HEK293 (cell line): ENCODE measurements around the gene AGPAT4.

Experiments
- CTCF ChIA-PET: fragments of 350-600 bp; formaldehyde crosslinking; extraction: SDS; loops from one replicate; lab custom pipeline; 2021; ENCODE audit warnings: antibody characterized with exemption; lab: Yijun Ruan, JAX
- POLR2A ChIA-PET: fragments of 300-600 bp; formaldehyde crosslinking; extraction: SDS; loops from one replicate; lab custom pipeline; 2020; ENCODE audit warnings: antibody characterized with exemption, inconsistent platforms; lab: Yijun Ruan, JAX
- H3K27ac ChIP-seq: fragments of 200-500 bp; sonication (Bioruptor generic); 2 replicates; pipeline ENCODE4 v1.5.1; 2014; ENCODE audit warnings: low read depth, low read length, control low read depth, inconsistent platforms; ENCODE audit errors: extremely low read depth
- H3K36me3 ChIP-seq, 2 experiments: fragments of 200-500 bp in 1 of 2; sonication (Bioruptor generic) in 1 of 2; 1 replicate in 1 of 2; 2 replicates in 1 of 2; pipeline ENCODE4 v1.5.1; 2014 to 2017; ENCODE audit warnings: inconsistent platforms in 2 of 2, low read length in 2 of 2; ENCODE audit not compliant: control insufficient read depth in 2 of 2, insufficient read depth in 1 of 2
- H3K4me1 ChIP-seq: fragments of 200-500 bp; sonication (Bioruptor generic); 2 replicates; pipeline ENCODE4 v1.5.1; 2014; ENCODE audit warnings: mild to moderate bottlenecking, low read length, inconsistent platforms; ENCODE audit not compliant: control insufficient read depth, insufficient read depth
- H3K4me3 ChIP-seq: 2 replicates; pipeline ENCODE4 v1.5.1; 2011; ENCODE audit warnings: low read depth, mild to moderate bottlenecking, control low read depth, low read length, moderate library complexity
- H3K9me3 ChIP-seq: fragments of 200-500 bp; sonication (Bioruptor generic); 2 replicates; pipeline ENCODE4 v1.5.1; 2014; ENCODE audit warnings: low read depth, low read length, inconsistent platforms; ENCODE audit not compliant: control insufficient read depth, insufficient read depth
- ELK4 ChIP-seq: IDR thresholded peaks from 2 replicates; pipeline ENCODE4 v1.6.1; 2011; ENCODE audit warnings: mild to moderate bottlenecking, low read depth, low read length, borderline replicate concordance
- GLIS2 ChIP-seq: fragments of 450-650 bp; formaldehyde crosslinking; IDR thresholded peaks from 2 replicates; pipeline ENCODE4 v1.5.1; 2016; ENCODE audit warnings: missing biosample characterization, missing genetic modification characterization
- PATZ1 ChIP-seq: fragments of 450-650 bp; formaldehyde crosslinking; IDR thresholded peaks from 2 replicates; pipeline ENCODE4 v1.5.1; 2016; ENCODE audit warnings: missing biosample characterization, missing genetic modification characterization
- RBAK ChIP-seq: fragments of 450-650 bp; formaldehyde crosslinking; IDR thresholded peaks from 2 replicates; pipeline ENCODE4 v1.5.1; 2016; ENCODE audit warnings: missing biosample characterization, missing genetic modification characterization
- WT1 ChIP-seq: fragments of 450-650 bp; formaldehyde crosslinking; IDR thresholded peaks from 2 replicates; pipeline ENCODE4 v1.5.1; 2016; ENCODE audit warnings: missing biosample characterization, missing genetic modification characterization
- ZBTB20 ChIP-seq: fragments of 450-650 bp; formaldehyde crosslinking; IDR thresholded peaks from 2 replicates; pipeline ENCODE4 v1.5.1; 2016; ENCODE audit warnings: missing biosample characterization, missing genetic modification characterization
- ZEB2 ChIP-seq: fragments of 450-650 bp; formaldehyde crosslinking; IDR thresholded peaks from 2 replicates; pipeline ENCODE4 v1.5.1; 2016; ENCODE audit warnings: missing biosample characterization, missing genetic modification characterization
- ZFP37 ChIP-seq: fragments of 450-650 bp; formaldehyde crosslinking; IDR thresholded peaks from 2 replicates; pipeline ENCODE4 v1.5.1; 2016; ENCODE audit warnings: missing biosample characterization, missing genetic modification characterization
- ZFP69B ChIP-seq: fragments of 450-650 bp; formaldehyde crosslinking; IDR thresholded peaks from 2 replicates; pipeline ENCODE4 v1.5.1; 2016; ENCODE audit warnings: missing biosample characterization, missing genetic modification characterization
- ZIC2 ChIP-seq: fragments of 450-650 bp; formaldehyde crosslinking; IDR thresholded peaks from 2 replicates; pipeline ENCODE4 v1.5.1; 2016; ENCODE audit warnings: missing biosample characterization, missing genetic modification characterization
- ZNF2 ChIP-seq: fragments of 450-650 bp; formaldehyde crosslinking; IDR thresholded peaks from 2 replicates; pipeline ENCODE4 v1.5.1; 2016; ENCODE audit warnings: missing biosample characterization, missing genetic modification characterization
- ZNF223 ChIP-seq: fragments of 450-650 bp; formaldehyde crosslinking; IDR thresholded peaks from 2 replicates; pipeline ENCODE4 v1.5.1; 2016; ENCODE audit warnings: missing biosample characterization, missing genetic modification characterization
- ZNF501 ChIP-seq: fragments of 450-650 bp; formaldehyde crosslinking; IDR thresholded peaks from 2 replicates; pipeline ENCODE4 v1.5.1; 2016; ENCODE audit warnings: missing biosample characterization, missing genetic modification characterization
- ZNF529 ChIP-seq: fragments of 450-650 bp; formaldehyde crosslinking; IDR thresholded peaks from 2 replicates; pipeline ENCODE4 v1.5.1; 2017; ENCODE audit warnings: missing genetic modification characterization, missing biosample characterization; ENCODE audit not compliant: insufficient replicate concordance
- ZNF596 ChIP-seq: fragments of 450-650 bp; IDR thresholded peaks from 2 replicates; pipeline ENCODE4 v1.5.0; 2018; ENCODE audit warnings: missing biosample characterization, mild to moderate bottlenecking, missing genetic modification characterization, moderate library complexity
- ZNF660 ChIP-seq: fragments of 450-650 bp; IDR thresholded peaks from 2 replicates; pipeline ENCODE4 v1.5.1; 2018; ENCODE audit warnings: missing biosample characterization, mild to moderate bottlenecking, missing genetic modification characterization
- ZNF670 ChIP-seq: fragments of 450-650 bp; formaldehyde crosslinking; IDR thresholded peaks from 2 replicates; pipeline ENCODE4 v1.5.1; 2016; ENCODE audit warnings: missing biosample characterization, missing genetic modification characterization, low read depth
- ZNF777 ChIP-seq: fragments of 450-650 bp; formaldehyde crosslinking; IDR thresholded peaks from 2 replicates; pipeline ENCODE4 v1.5.1; 2017; ENCODE audit warnings: missing biosample characterization, missing genetic modification characterization, borderline replicate concordance
- ZNF830 ChIP-seq: fragments of 450-650 bp; IDR thresholded peaks from 2 replicates; pipeline ENCODE4 v1.5.0; 2018; ENCODE audit warnings: missing biosample characterization, missing genetic modification characterization, low read depth, mild to moderate bottlenecking, moderate library complexity
- ZXDB ChIP-seq: fragments of 450-650 bp; formaldehyde crosslinking; IDR thresholded peaks from 2 replicates; pipeline ENCODE4 v1.5.1; 2016; ENCODE audit warnings: missing biosample characterization, missing genetic modification characterization
- TF ChIP-seq, protein P1 (sequence below): fragments of 450-650 bp; formaldehyde crosslinking; IDR thresholded peaks from 2 replicates; pipeline ENCODE4 v1.5.1; 2016; ENCODE audit warnings: missing biosample characterization, missing genetic modification characterization, borderline replicate concordance
- TF ChIP-seq, protein P2 (sequence below): fragments of 450-650 bp; IDR thresholded peaks from 2 replicates; pipeline ENCODE4 v1.5.1; 2018; ENCODE audit warnings: missing biosample characterization, missing genetic modification characterization

Gene AGPAT4

GRCh38 chr6:161152527-161152862 is 121.4 kb downstream of the AGPAT4 start:
- no peak overlapping the region for H3K4me3 ChIP-seq
- ChIA-PET CTCF (interaction anchor here (1.3 to 2.2 kb wide), 2 partner anchors 219 to 220 kb away, joined by 3 to 9 read pairs; no protein-coding TSS in a partner anchor), POLR2A (no interaction called here)
- TF ChIP-seq ZFP69B, result no peak
- TF ChIP-seq ZIC2 (tag by site-specific recombination), result 0 out of 2 replicates have a peak, but pooled peaks have one; percentile 29
- no peaks in the 10 kb centered on the region for H3K9me3 ChIP-seq
- H3K4me1 ChIP-seq, result no peaks in the 10 kb centered on the region
- no peak overlapping the region for H3K27ac ChIP-seq
- H3K36me3 ChIP-seq, result peaks cover 0 to 58% of the 10 kb centered on the region in 2 experiments; a peak in 1 of 3 replicates

GRCh38 chr6:161151660-161152526 is 122.0 kb downstream of the AGPAT4 start:
- no peak overlapping the region for H3K4me3 ChIP-seq
- CTCF ChIA-PET, result interaction anchor here (1.3 to 2.2 kb wide), 2 partner anchors 219 to 221 kb away, joined by 3 to 9 read pairs; no protein-coding TSS in a partner anchor
- no peak for TF ChIP-seq ZNF596 (tag by site-specific recombination)
- TF ChIP-seq, protein P1, sequence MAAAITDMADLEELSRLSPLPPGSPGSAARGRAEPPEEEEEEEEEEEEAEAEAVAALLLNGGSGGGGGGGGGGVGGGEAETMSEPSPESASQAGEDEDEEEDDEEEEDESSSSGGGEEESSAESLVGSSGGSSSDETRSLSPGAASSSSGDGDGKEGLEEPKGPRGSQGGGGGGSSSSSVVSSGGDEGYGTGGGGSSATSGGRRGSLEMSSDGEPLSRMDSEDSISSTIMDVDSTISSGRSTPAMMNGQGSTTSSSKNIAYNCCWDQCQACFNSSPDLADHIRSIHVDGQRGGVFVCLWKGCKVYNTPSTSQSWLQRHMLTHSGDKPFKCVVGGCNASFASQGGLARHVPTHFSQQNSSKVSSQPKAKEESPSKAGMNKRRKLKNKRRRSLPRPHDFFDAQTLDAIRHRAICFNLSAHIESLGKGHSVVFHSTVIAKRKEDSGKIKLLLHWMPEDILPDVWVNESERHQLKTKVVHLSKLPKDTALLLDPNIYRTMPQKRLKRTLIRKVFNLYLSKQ, result no peak
- no peak for TF ChIP-seq ZNF529
- no peak for TF ChIP-seq ZNF830
- TF ChIP-seq ZNF660 (tag by site-specific recombination), result no peak
- TF ChIP-seq GLIS2, result no peak
- no peak for TF ChIP-seq ZXDB (tag by site-specific recombination)
- no peak for TF ChIP-seq ZNF501 (tag by site-specific recombination)
- no peak for TF ChIP-seq ZBTB20 (tag by site-specific recombination)
- no peak for TF ChIP-seq RBAK (tag by site-specific recombination)
- no peak for TF ChIP-seq PATZ1 (tag by site-specific recombination)
- no peak for TF ChIP-seq ELK4
- no peak for TF ChIP-seq WT1 (tag by site-specific recombination)
- TF ChIP-seq ZNF777 (tag by site-specific recombination), result no peak
- TF ChIP-seq ZFP37 (tag by site-specific recombination), result no peak
- TF ChIP-seq ZNF223 (tag by site-specific recombination), result no peak
- no peak for TF ChIP-seq ZNF2 (tag by site-specific recombination)
- no peak for TF ChIP-seq ZEB2 (tag by site-specific recombination)
- TF ChIP-seq, protein P2, sequence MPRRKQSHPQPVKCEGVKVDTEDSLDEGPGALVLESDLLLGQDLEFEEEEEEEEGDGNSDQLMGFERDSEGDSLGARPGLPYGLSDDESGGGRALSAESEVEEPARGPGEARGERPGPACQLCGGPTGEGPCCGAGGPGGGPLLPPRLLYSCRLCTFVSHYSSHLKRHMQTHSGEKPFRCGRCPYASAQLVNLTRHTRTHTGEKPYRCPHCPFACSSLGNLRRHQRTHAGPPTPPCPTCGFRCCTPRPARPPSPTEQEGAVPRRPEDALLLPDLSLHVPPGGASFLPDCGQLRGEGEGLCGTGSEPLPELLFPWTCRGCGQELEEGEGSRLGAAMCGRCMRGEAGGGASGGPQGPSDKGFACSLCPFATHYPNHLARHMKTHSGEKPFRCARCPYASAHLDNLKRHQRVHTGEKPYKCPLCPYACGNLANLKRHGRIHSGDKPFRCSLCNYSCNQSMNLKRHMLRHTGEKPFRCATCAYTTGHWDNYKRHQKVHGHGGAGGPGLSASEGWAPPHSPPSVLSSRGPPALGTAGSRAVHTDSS (tag by site-specific recombination), result no peak
- no peak for TF ChIP-seq ZNF670 (tag by site-specific recombination)
- TF ChIP-seq, all 188 proteins: peak for 0
- no peaks in the 10 kb centered on the region for H3K9me3 ChIP-seq
- no peaks in the 10 kb centered on the region for H3K4me1 ChIP-seq
- POLR2A ChIA-PET, result interaction anchor here (1.2 kb wide), 1 partner anchor 122 kb away, joined by 4 read pairs; the partner anchor contains the start of gene AGPAT4
- H3K27ac ChIP-seq, result no peak overlapping the region
- H3K36me3 ChIP-seq, result peaks cover 0 to 63% of the 10 kb centered on the region in 2 experiments; a peak in 1 of 3 replicates
